Transverse colon (tissue), 4 donors: Measurements from ENCODE around the gene SLC7A8. TPM values are rescaled to one million over a fixed set of nuclear protein-coding genes. Genes with fewer than 3 reads are reported as not detected.

ENCODE experiments used
- DNase-seq: peaks from one replicate; pipeline ENCODE4 v3.0.0-alpha.2; 2019
- H3K27ac ChIP-seq, 4 donors: fragments of 200-600 bp; sonication (generic); 2 replicates each; pipeline ENCODE4 v1.5.1; 2016 to 2018; ENCODE audit warnings: inconsistent platforms in 4 of 4
- H3K27me3 ChIP-seq: fragments of 200-600 bp; sonication (generic); 2 replicates; pipeline ENCODE4 v1.5.1; 2017; ENCODE audit warnings: inconsistent platforms
- H3K36me3 ChIP-seq, 4 donors: fragments of 200-600 bp; sonication (generic); 2 replicates each; pipeline ENCODE4 v1.5.1; 2017 to 2019; ENCODE audit warnings: inconsistent platforms in 4 of 4
- H3K4me1 ChIP-seq, 4 donors: fragments of 200-600 bp; sonication (generic); 2 replicates each; pipeline ENCODE4 v1.5.1; 2017 to 2020; ENCODE audit warnings: inconsistent platforms in 4 of 4
- H3K4me3 ChIP-seq, 4 donors: fragments of 200-600 bp; sonication (generic); 1 replicate in 1 of 4; 2 replicates in 3 of 4; pipeline versions ENCODE4 v1.5.1 to v1.6.1; 2017 to 2019; ENCODE audit warnings: inconsistent platforms in 4 of 4
- H3K9me3 ChIP-seq, 2 donors: fragments of 200-600 bp; sonication (generic); 2 replicates each; pipeline ENCODE4 v1.5.1; 2017 to 2019; ENCODE audit warnings: inconsistent platforms in 2 of 2
- EP300 ChIP-seq: sonication (generic); formaldehyde crosslinking; IDR thresholded peaks from one replicate; pipeline ENCODE4 v1.6.1; 2017; ENCODE audit warnings: antibody characterized with exemption, low read depth
- POLR2A ChIP-seq: fragments of 450-650 bp; IDR thresholded peaks from one replicate; pipeline ENCODE4 v1.6.1; 2016; ENCODE audit warnings: antibody characterized with exemption, mild to moderate bottlenecking, moderate library complexity
- POLR2AphosphoS5 ChIP-seq, 3 donors: sonication (generic); formaldehyde crosslinking; IDR thresholded peaks; one replicate each; pipeline ENCODE4 v1.6.1; 2016; ENCODE audit warnings: antibody characterized with exemption in 3 of 3
- WGBS, 2 donors: methylation state at CpG; one replicate each; pipeline ENCODE4 v1.1.5; 2018; ENCODE audit warnings: low coverage in 1 of 2; 5-methylcytosine and 5-hydroxymethylcytosine counted together
- in situ Hi-C, 4 donors: fragments of 200-750 bp; cut with MboI; loops; one replicate each; pipeline versions ENCODE4 v1.15.0 to v1.15.1; 2017; ENCODE audit warnings: low sequenced_read_pairs in 3 of 4, low pct_ligation_motif_present in 1 of 4, low pct_unique_long_range_greater_than_20kb in 1 of 4
- intact Hi-C: fragments of 100-400 bp; cut with DNase I; formaldehyde crosslinking; loops from one replicate; pipeline ENCODE4 v1.15.1; 2023; ENCODE audit warnings: low total_unique reads
- total RNA-seq, 4 donors: library from RNA; depleted of rRNA; stranded (reverse); fragments of >200 nt; gene quantifications; one replicate each; pipeline ENCODE4 v1.1.0, GENCODE V29; 2016
- TF ChIP-seq, protein P1 (sequence below), 5 experiments: fragments of 200-600 bp in 3 of 5; fragments of 450-650 bp in 2 of 5; sonication (generic) in 3 of 5; IDR thresholded peaks; 1 replicate in 2 of 5; 2 replicates in 3 of 5; pipeline ENCODE4 v1.5.1; 2016 to 2017; ENCODE audit warnings: antibody characterized with exemption in 5 of 5, inconsistent platforms in 3 of 5, mild to moderate bottlenecking in 2 of 5, moderate library complexity in 1 of 5

The SLC7A8 gene
- total RNA-seq, 4 donors from 2014 or later, result 5.2 to 29.1 (median 14.2) TPM

GRCh38 chr14:23147676-23148075, 35.8 kb downstream of the SLC7A8 start:
- Histone ChIP-seq H3K27me3 (no peaks in the 10 kb centered on the region), H3K4me3 (no peak overlapping the region), H3K36me3 (no peaks in the 10 kb centered on the region), H3K4me1 (peaks cover 0 to 3% (median 0%) of the 10 kb centered on the region in 4 donors), H3K27ac (peak overlapping the region in 3 of 4 donors; percentile 37 to 63 (median 41)), H3K9me3 (no peaks in the 10 kb centered on the region)
- intact Hi-C loops, result no loop called here
- in situ Hi-C loops, result no loop called here
- DNase-seq, result no peak
- 88% methylated on average over 1 of the region's 1 CpG; no CpG with 5 or more reads in 1 of the 2 donors for WGBS, 2 donors
- TF ChIP-seq, protein P1, sequence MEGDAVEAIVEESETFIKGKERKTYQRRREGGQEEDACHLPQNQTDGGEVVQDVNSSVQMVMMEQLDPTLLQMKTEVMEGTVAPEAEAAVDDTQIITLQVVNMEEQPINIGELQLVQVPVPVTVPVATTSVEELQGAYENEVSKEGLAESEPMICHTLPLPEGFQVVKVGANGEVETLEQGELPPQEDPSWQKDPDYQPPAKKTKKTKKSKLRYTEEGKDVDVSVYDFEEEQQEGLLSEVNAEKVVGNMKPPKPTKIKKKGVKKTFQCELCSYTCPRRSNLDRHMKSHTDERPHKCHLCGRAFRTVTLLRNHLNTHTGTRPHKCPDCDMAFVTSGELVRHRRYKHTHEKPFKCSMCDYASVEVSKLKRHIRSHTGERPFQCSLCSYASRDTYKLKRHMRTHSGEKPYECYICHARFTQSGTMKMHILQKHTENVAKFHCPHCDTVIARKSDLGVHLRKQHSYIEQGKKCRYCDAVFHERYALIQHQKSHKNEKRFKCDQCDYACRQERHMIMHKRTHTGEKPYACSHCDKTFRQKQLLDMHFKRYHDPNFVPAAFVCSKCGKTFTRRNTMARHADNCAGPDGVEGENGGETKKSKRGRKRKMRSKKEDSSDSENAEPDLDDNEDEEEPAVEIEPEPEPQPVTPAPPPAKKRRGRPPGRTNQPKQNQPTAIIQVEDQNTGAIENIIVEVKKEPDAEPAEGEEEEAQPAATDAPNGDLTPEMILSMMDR (IDR thresholded peaks at IDR 0.05), result no peak
- no peak for TF ChIP-seq POLR2A
- no peak for TF ChIP-seq EP300
- no peak for TF ChIP-seq POLR2AphosphoS5 (IDR thresholded peaks at IDR 0.05)

DNA sequence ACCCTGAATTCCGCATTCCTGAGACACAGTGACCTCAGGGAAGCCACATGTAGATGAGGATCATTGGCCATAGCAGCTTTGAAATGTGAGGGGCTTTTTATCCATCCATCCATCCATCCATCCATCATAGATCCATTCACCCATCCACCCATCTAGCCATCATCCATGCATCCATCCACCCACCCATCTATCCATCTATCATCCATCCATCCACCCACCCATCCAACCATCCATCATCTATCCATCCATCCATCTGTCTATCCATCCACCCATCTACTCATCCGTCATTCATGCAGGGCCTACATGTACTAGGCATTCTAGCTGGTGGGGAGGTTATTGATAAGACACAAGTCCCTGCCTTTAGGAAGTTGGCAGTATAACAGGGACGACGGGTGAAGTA, 36.5 kb downstream of the SLC7A8 start:
- in situ Hi-C loops, result no loop called here
- TF ChIP-seq POLR2A, result no peak
- TF ChIP-seq, protein P1 (IDR thresholded peaks at IDR 0.05), result no peak
- no peak for TF ChIP-seq EP300
- TF ChIP-seq POLR2AphosphoS5 (IDR thresholded peaks at IDR 0.05), result no peak
- 96 to 97% methylated on average over 4 of the region's 4 CpGs for WGBS, 2 donors
- no peaks in the 10 kb centered on the region for H3K36me3 ChIP-seq
- intact Hi-C loops, result no loop called here
- H3K27ac ChIP-seq, result peak overlapping the region in 2 of 4 donors; percentile 19 to 41
- H3K9me3 ChIP-seq, result no peaks in the 10 kb centered on the region
- H3K27me3 ChIP-seq, result no peaks in the 10 kb centered on the region
- DNase-seq, result no peak
- H3K4me3 ChIP-seq, result no peak overlapping the region
- H3K4me1 ChIP-seq, result peaks cover 0 to 6% (median 0%) of the 10 kb centered on the region in 4 donors

- Histone ChIP-seq H3K27ac (peak overlapping the region in 3 of 4 donors; percentile 19 to 39 (median 20)), H3K27me3 (no peaks in the 10 kb centered on the region), H3K4me1 (peaks cover 0 to 7% (median 0%) of the 10 kb centered on the region in 4 donors), H3K9me3 (no peaks in the 10 kb centered on the region), H3K36me3 (no peaks in the 10 kb centered on the region), H3K4me3 (no peak overlapping the region)
- intact Hi-C loops (no loop called here), in situ Hi-C loops (no loop called here)
- WGBS, 2 donors, result 96% methylated on average over 2 of the region's 2 CpGs; no CpG with 5 or more reads in 1 of the 2 donors
- TF ChIP-seq POLR2AphosphoS5 (IDR thresholded peaks at IDR 0.05) (no peak), POLR2A (no peak), EP300 (no peak)
- TF ChIP-seq, protein P1 (IDR thresholded peaks at IDR 0.05), result no peak
- DNase-seq, result no peak
These were observed 37.0 kb downstream of the SLC7A8 start for GRCh38 chr14:23146351-23146910.

DNA sequence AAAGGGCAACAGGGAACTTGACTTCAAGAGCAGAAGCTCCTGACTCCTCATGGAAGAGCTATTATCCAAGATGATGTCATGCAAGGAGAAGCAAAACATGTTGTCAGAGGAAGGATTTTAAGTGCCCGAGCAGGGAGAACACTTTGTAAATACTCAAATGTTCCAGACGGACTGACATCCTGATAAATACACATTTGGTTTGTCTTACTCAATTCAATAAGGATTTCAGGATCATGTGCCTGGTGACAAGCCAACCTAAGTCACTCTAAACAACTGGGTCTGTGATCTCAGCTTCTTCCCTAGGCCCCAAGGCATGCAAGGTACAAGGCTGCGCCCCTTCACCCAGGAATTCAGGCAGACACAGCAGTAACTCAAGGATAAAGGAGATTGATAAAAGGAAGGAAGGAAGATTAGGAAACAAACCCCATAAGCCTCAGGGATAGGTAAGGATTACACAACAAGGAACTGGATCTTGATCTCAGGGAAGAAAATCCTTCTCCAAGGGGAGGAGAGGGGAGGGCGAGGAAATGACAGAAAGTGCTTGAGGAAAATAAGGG, 37.6 kb downstream of the SLC7A8 start:
- intact Hi-C loops (no loop called here), in situ Hi-C loops (no loop called here)
- no peaks in the 10 kb centered on the region for H3K27me3 ChIP-seq
- H3K36me3 ChIP-seq, result no peaks in the 10 kb centered on the region
- H3K9me3 ChIP-seq, result no peaks in the 10 kb centered on the region
- H3K4me1 ChIP-seq, result peaks cover 0 to 7% (median 0%) of the 10 kb centered on the region in 4 donors
- H3K4me3 ChIP-seq, result no peak overlapping the region
- WGBS, 2 donors, result 64 to 65% methylated on average over 2 to 4 of the region's 4 CpGs
- DNase-seq, result no peak
- peak; percentile 18 to 64 (median 53) for TF ChIP-seq POLR2AphosphoS5 (IDR thresholded peaks at IDR 0.05)
- TF ChIP-seq, protein P1 (IDR thresholded peaks at IDR 0.05), result no peak
- peak overlapping the region in 3 of 4 donors; percentile 19 to 39 (median 20) for H3K27ac ChIP-seq
